HEK293 (cell line): ENCODE results near the gene POLR2H.
A peak's percentile ranks its signal among the peaks of the same experiment; 100 is the strongest.

Experiments used
- CTCF ChIA-PET: fragments of 350-600 bp; formaldehyde crosslinking; extraction: SDS; loops from one replicate; lab custom pipeline; 2021; ENCODE audit warnings: antibody characterized with exemption; lab: Yijun Ruan, JAX
- POLR2A ChIA-PET: fragments of 300-600 bp; formaldehyde crosslinking; extraction: SDS; loops from one replicate; lab custom pipeline; 2020; ENCODE audit warnings: antibody characterized with exemption, inconsistent platforms; lab: Yijun Ruan, JAX
- H3K27ac ChIP-seq: fragments of 200-500 bp; sonication (Bioruptor generic); 2 replicates; pipeline ENCODE4 v1.5.1; 2014; ENCODE audit warnings: low read depth, low read length, control low read depth, inconsistent platforms; ENCODE audit errors: extremely low read depth
- H3K36me3 ChIP-seq, 2 experiments: fragments of 200-500 bp in 1 of 2; sonication (Bioruptor generic) in 1 of 2; 1 replicate in 1 of 2; 2 replicates in 1 of 2; pipeline ENCODE4 v1.5.1; 2014 to 2017; ENCODE audit warnings: inconsistent platforms in 2 of 2, low read length in 2 of 2; ENCODE audit not compliant: control insufficient read depth in 2 of 2, insufficient read depth in 1 of 2
- H3K4me1 ChIP-seq: fragments of 200-500 bp; sonication (Bioruptor generic); 2 replicates; pipeline ENCODE4 v1.5.1; 2014; ENCODE audit warnings: mild to moderate bottlenecking, low read length, inconsistent platforms; ENCODE audit not compliant: control insufficient read depth, insufficient read depth
- H3K4me3 ChIP-seq: 2 replicates; pipeline ENCODE4 v1.5.1; 2011; ENCODE audit warnings: low read depth, mild to moderate bottlenecking, control low read depth, low read length, moderate library complexity
- H3K9me3 ChIP-seq: fragments of 200-500 bp; sonication (Bioruptor generic); 2 replicates; pipeline ENCODE4 v1.5.1; 2014; ENCODE audit warnings: low read depth, low read length, inconsistent platforms; ENCODE audit not compliant: control insufficient read depth, insufficient read depth
- FEZF1 ChIP-seq: fragments of 450-650 bp; formaldehyde crosslinking; IDR thresholded peaks from 2 replicates; pipeline ENCODE4 v1.5.1; 2016; ENCODE audit warnings: missing biosample characterization, missing genetic modification characterization
- GLIS1 ChIP-seq: fragments of 450-650 bp; formaldehyde crosslinking; IDR thresholded peaks from 2 replicates; pipeline ENCODE4 v1.5.1; 2016; ENCODE audit warnings: missing biosample characterization, missing genetic modification characterization
- HOXA7 ChIP-seq: sonication (generic); formaldehyde crosslinking; IDR thresholded peaks from 2 replicates; pipeline ENCODE4 v1.8.1; 2022; ENCODE audit warnings: missing genetic modification reagents, borderline replicate concordance
- HOXC10 ChIP-seq: sonication (generic); formaldehyde crosslinking; IDR thresholded peaks from 2 replicates; pipeline ENCODE4 v1.8.1; 2023; ENCODE audit warnings: mild to moderate bottlenecking, missing genetic modification reagents
- KLF7 ChIP-seq: fragments of 450-650 bp; formaldehyde crosslinking; IDR thresholded peaks from 2 replicates; pipeline ENCODE4 v1.5.1; 2016; ENCODE audit warnings: missing biosample characterization, missing genetic modification characterization, borderline replicate concordance
- KLF9 ChIP-seq: fragments of 450-650 bp; formaldehyde crosslinking; IDR thresholded peaks from 2 replicates; pipeline ENCODE4 v1.5.1; 2016; ENCODE audit warnings: missing biosample characterization, missing genetic modification characterization, low read depth
- PBX3 ChIP-seq: sonication (generic); formaldehyde crosslinking; IDR thresholded peaks from 2 replicates; pipeline ENCODE4 v1.8.1; 2022; ENCODE audit warnings: mild to moderate bottlenecking, moderate library complexity, missing genetic modification reagents
- REPIN1 ChIP-seq: fragments of 450-650 bp; formaldehyde crosslinking; IDR thresholded peaks from 2 replicates; pipeline ENCODE4 v1.5.1; 2017; ENCODE audit warnings: missing biosample characterization, missing genetic modification characterization, low read depth
- REST ChIP-seq: fragments of 450-650 bp; formaldehyde crosslinking; IDR thresholded peaks from 2 replicates; pipeline ENCODE4 v1.5.1; 2016; ENCODE audit warnings: missing biosample characterization, missing genetic modification characterization
- ZFP41 ChIP-seq: fragments of 450-650 bp; formaldehyde crosslinking; IDR thresholded peaks from 2 replicates; pipeline ENCODE4 v1.5.1; 2016; ENCODE audit warnings: missing biosample characterization, missing genetic modification characterization, borderline replicate concordance
- ZIC2 ChIP-seq: fragments of 450-650 bp; formaldehyde crosslinking; IDR thresholded peaks from 2 replicates; pipeline ENCODE4 v1.5.1; 2016; ENCODE audit warnings: missing biosample characterization, missing genetic modification characterization
- ZNF10 ChIP-seq: fragments of 450-650 bp; formaldehyde crosslinking; IDR thresholded peaks from 2 replicates; pipeline ENCODE4 v1.5.1; 2017; ENCODE audit warnings: missing biosample characterization, missing genetic modification characterization
- ZNF132 ChIP-seq: fragments of 450-650 bp; formaldehyde crosslinking; IDR thresholded peaks from 2 replicates; pipeline ENCODE4 v1.5.1; 2017; ENCODE audit warnings: missing biosample characterization, missing genetic modification characterization, borderline replicate concordance
- ZNF133 ChIP-seq: fragments of 450-650 bp; formaldehyde crosslinking; IDR thresholded peaks from 2 replicates; pipeline ENCODE4 v1.5.1; 2016; ENCODE audit warnings: missing biosample characterization, missing genetic modification characterization
- ZNF155 ChIP-seq: fragments of 450-650 bp; formaldehyde crosslinking; IDR thresholded peaks from 2 replicates; pipeline ENCODE4 v1.5.1; 2016; ENCODE audit warnings: missing biosample characterization, missing genetic modification characterization
- ZNF157 ChIP-seq: fragments of 450-650 bp; formaldehyde crosslinking; IDR thresholded peaks from 2 replicates; pipeline ENCODE4 v1.5.1; 2016; ENCODE audit warnings: missing biosample characterization, missing genetic modification characterization
- ZNF2 ChIP-seq: fragments of 450-650 bp; formaldehyde crosslinking; IDR thresholded peaks from 2 replicates; pipeline ENCODE4 v1.5.1; 2016; ENCODE audit warnings: missing biosample characterization, missing genetic modification characterization
- ZNF341 ChIP-seq: fragments of 450-650 bp; formaldehyde crosslinking; IDR thresholded peaks from 2 replicates; pipeline ENCODE4; 2016; ENCODE audit warnings: low read depth, missing biosample characterization, missing genetic modification characterization
- ZNF362 ChIP-seq: fragments of 450-650 bp; formaldehyde crosslinking; IDR thresholded peaks from 2 replicates; pipeline ENCODE4 v1.5.1; 2016; ENCODE audit warnings: missing biosample characterization, missing genetic modification characterization
- ZNF394 ChIP-seq: fragments of 450-650 bp; formaldehyde crosslinking; IDR thresholded peaks from 2 replicates; pipeline ENCODE4 v1.5.1; 2016; ENCODE audit warnings: missing biosample characterization, missing genetic modification characterization, mild to moderate bottlenecking, moderate library complexity, borderline replicate concordance
- ZNF626 ChIP-seq: fragments of 450-650 bp; sonication (Bioruptor Pico); formaldehyde crosslinking; IDR thresholded peaks from 2 replicates; pipeline ENCODE4 v1.5.1; 2018; ENCODE audit warnings: missing biosample characterization, missing genetic modification characterization, inconsistent platforms
- ZNF654 ChIP-seq: fragments of 450-650 bp; formaldehyde crosslinking; IDR thresholded peaks from 2 replicates; pipeline ENCODE4 v1.5.1; 2016; ENCODE audit warnings: low read depth, missing biosample characterization, missing genetic modification characterization
- ZNF660 ChIP-seq: fragments of 450-650 bp; IDR thresholded peaks from 2 replicates; pipeline ENCODE4 v1.5.1; 2018; ENCODE audit warnings: missing biosample characterization, mild to moderate bottlenecking, missing genetic modification characterization
- ZNF701 ChIP-seq: fragments of 450-650 bp; formaldehyde crosslinking; IDR thresholded peaks from 2 replicates; pipeline ENCODE4 v1.5.1; 2016; ENCODE audit warnings: missing biosample characterization, missing genetic modification characterization
- ZNF707 ChIP-seq: fragments of 450-650 bp; formaldehyde crosslinking; IDR thresholded peaks from 2 replicates; pipeline ENCODE4 v1.5.1; 2016; ENCODE audit warnings: missing biosample characterization, missing genetic modification characterization
- ZNF792 ChIP-seq: fragments of 450-650 bp; formaldehyde crosslinking; IDR thresholded peaks from 2 replicates; pipeline ENCODE4 v1.5.1; 2016; ENCODE audit warnings: missing biosample characterization, missing genetic modification characterization
- ZNF830 ChIP-seq: fragments of 450-650 bp; IDR thresholded peaks from 2 replicates; pipeline ENCODE4 v1.5.0; 2018; ENCODE audit warnings: missing biosample characterization, missing genetic modification characterization, low read depth, mild to moderate bottlenecking, moderate library complexity
- ZSCAN30 ChIP-seq: fragments of 450-650 bp; IDR thresholded peaks from 2 replicates; pipeline ENCODE4 v1.5.1; 2018; ENCODE audit warnings: missing biosample characterization, mild to moderate bottlenecking, missing genetic modification characterization, moderate library complexity

Gene POLR2H

GRCh38 chr3:184368586-184369183 lies 7.2 kb downstream of the POLR2H start:
- Histone ChIP-seq H3K27ac (no peak overlapping the region), H3K4me3 (no peak overlapping the region), H3K9me3 (no peaks in the 10 kb centered on the region), H3K36me3 (peaks cover 7 to 51% of the 10 kb centered on the region in 2 experiments; a peak in 2 of 3 replicates), H3K4me1 (no peaks in the 10 kb centered on the region)
- POLR2A ChIA-PET = no interaction called here
- CTCF ChIA-PET = interaction anchor here (0.7 to 7.7 kb wide), 3 partner anchors 58 to 145 kb away, joined by 4 to 85 read pairs (median 6); no protein-coding TSS in a partner anchor
- no peak for TF ChIP-seq ZNF830 (tag by site-specific recombination)
- no peak for TF ChIP-seq REPIN1
- no peak for TF ChIP-seq ZNF701 (tag by site-specific recombination)
- TF ChIP-seq ZNF341 (tag by site-specific recombination) = no peak
- TF ChIP-seq ZIC2 (tag by site-specific recombination) = no peak
- no peak for TF ChIP-seq ZNF394
- TF ChIP-seq KLF7 (tag by site-specific recombination) = no peak
- TF ChIP-seq HOXC10 = no peak
- no peak for TF ChIP-seq ZNF132 (tag by site-specific recombination)
- TF ChIP-seq HOXA7 (CRISPR knock-in tag) = no peak

GRCh38 chr3:184371570-184372018 lies 10.1 kb downstream of the POLR2H start:
- POLR2A ChIA-PET = interaction anchor here (0.6 to 1.9 kb wide), 9 partner anchors 9 to 190 kb away, joined by 3 to 12 read pairs (median 5); partner anchors contain the start of genes CLCN2, EPHB3, FAM131A and POLR2H
- TF ChIP-seq ZFP41 (tag by site-specific recombination) = no peak
- peak; percentile 93 for TF ChIP-seq ZIC2 (tag by site-specific recombination)
- TF ChIP-seq ZSCAN30 (tag by site-specific recombination) = peak; percentile 63; the same call in 1 of the 2 replicates
- TF ChIP-seq ZNF157 (tag by site-specific recombination) = no peak
- TF ChIP-seq PBX3 (CRISPR knock-in tag) = no peak
- peak; percentile 85 for TF ChIP-seq ZNF660 (tag by site-specific recombination)
- TF ChIP-seq REST (tag by site-specific recombination) = no peak
- peak; percentile 85 for TF ChIP-seq ZNF654
- TF ChIP-seq FEZF1 (tag by site-specific recombination) = peak; percentile 68
- no peak for TF ChIP-seq ZNF10 (tag by site-specific recombination)
- no peak for TF ChIP-seq ZNF394
- peak; percentile 84 for TF ChIP-seq GLIS1 (tag by site-specific recombination)
- TF ChIP-seq ZNF362 (tag by site-specific recombination) = no peak
- TF ChIP-seq ZNF707 (tag by site-specific recombination) = no peak
- no peak for TF ChIP-seq ZNF792 (tag by site-specific recombination)
- TF ChIP-seq ZNF626 = no peak
- TF ChIP-seq ZNF155 (tag by site-specific recombination) = no peak
- TF ChIP-seq KLF9 (tag by site-specific recombination) = no peak
- TF ChIP-seq ZNF133 = no peak
- TF ChIP-seq ZNF2 = peak; percentile 51; the same call in 1 of the 2 replicates

More at GRCh38 chr3:184371570-184372018, 10.1 kb downstream of the POLR2H start:
- Histone ChIP-seq H3K9me3 (no peaks in the 10 kb centered on the region), H3K4me1 (no peaks in the 10 kb centered on the region), H3K36me3 (peaks cover 3 to 30% of the 10 kb centered on the region in 2 experiments; a peak in 2 of 3 replicates), H3K4me3 (no peak overlapping the region), H3K27ac (no peak overlapping the region)
- CTCF ChIA-PET = interaction anchor here (0.6 to 7.7 kb wide), 45 partner anchors 8 to 896 kb away, joined by 3 to 184 read pairs (median 4); partner anchors contain the start of genes FAM131A and POLR2H
